Activated naive CD4-positive, alpha-beta T cell treated with anti-CD3 and anti-CD28 coated beads, Interleukin-2, amount 10 ng/mL, durations not matched to agents 5 hours and 36 hours (primary cell): ENCODE results near the gene PYGO1. TPM values are rescaled to one million over a fixed set of nuclear protein-coding genes. Genes with fewer than 3 reads are reported as not detected.

Experiments
- total RNA-seq, 2 experiments: library from RNA; stranded (reverse); gene quantifications; one replicate each; pipeline ENCODE4 v1.2.3, GENCODE V29; 2021

Gene PYGO1, protein sequence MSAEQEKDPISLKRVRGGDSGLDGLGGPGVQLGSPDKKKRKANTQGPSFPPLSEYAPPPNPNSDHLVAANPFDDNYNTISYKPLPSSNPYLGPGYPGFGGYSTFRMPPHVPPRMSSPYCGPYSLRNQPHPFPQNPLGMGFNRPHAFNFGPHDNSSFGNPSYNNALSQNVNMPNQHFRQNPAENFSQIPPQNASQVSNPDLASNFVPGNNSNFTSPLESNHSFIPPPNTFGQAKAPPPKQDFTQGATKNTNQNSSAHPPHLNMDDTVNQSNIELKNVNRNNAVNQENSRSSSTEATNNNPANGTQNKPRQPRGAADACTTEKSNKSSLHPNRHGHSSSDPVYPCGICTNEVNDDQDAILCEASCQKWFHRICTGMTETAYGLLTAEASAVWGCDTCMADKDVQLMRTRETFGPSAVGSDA
- total RNA-seq = not detected

DNA sequence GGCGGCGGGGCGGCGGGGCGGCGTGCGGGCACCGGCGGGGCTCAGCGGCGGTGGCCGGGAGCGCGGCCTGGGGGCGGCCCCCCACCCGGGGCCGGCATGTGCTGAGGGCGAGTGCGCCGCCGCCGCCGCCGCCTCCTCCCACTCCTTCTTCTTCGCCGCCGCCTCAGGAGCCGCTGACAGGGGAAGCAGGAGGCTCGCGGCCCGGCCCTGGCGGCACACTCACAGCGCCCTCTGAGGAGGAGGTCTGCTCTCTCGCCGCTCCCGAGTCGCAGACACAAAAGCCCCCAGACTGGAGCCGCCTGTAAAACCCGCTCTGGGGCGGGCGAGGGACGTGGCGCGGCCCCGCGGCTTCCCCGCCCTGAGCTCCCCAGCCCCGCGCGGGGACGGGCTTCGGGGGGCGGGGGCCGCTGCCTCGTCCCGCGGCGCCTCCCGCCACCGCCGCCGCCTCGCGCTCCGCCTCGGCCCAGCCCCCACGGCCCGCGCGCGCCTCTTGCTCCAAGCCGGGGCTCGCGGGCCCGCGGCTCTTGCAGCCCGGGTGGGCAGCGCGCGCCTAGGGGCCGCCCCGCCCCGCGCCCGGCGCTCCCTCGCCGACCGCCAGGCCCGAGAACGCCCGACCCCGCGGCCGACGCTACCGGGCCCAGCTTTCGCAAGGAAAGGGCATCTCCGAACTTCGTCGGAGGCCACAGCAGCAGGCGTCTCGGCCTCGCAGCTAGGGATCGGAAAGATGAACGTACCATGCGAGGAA is at the start of gene PYGO1:
PYGO1 (minus strand) TSS at position 276 of the 745 bp plus-strand sequence. CDS start 462 bp downstream, outside the sequence.

Other genes starting within 250 kb of the PYGO1 start
- 10 to 100 TPM; 14.7 to 16.2 TPM for gene CCPG1, start 180.0 kb downstream of the PYGO1 start, total RNA-seq
- gene PIERCE2, start 179.8 kb downstream of the PYGO1 start, total RNA-seq = under 1 TPM in 1 of 2 experiments, not detected in 1; 0.35 TPM
- gene DNAAF4, start 80.1 kb downstream of the PYGO1 start, total RNA-seq = not detected
- not detected for gene PRTG, start 154.8 kb upstream of the PYGO1 start, total RNA-seq